NB4 (cell line): ENCODE data around the gene SUN5.

Experiments
- MAX ChIP-seq: IDR thresholded peaks from 2 replicates; pipeline ENCODE4 v1.6.1; 2011; ENCODE audit warnings: low read depth, low read length
- POLR2A ChIP-seq: IDR thresholded peaks from 2 replicates; pipeline ENCODE4 v1.6.1; 2011; ENCODE audit warnings: mild to moderate bottlenecking; ENCODE audit not compliant: insufficient read length; ENCODE audit errors: extremely low read depth
- TF ChIP-seq, protein P1 (sequence below): IDR thresholded peaks from one replicate; pipeline ENCODE4 v1.5.1; 2012; ENCODE audit warnings: low read depth, low read length

GRCh38 chr20:32975698-32976674, 28.2 kb downstream of the SUN5 start:
- TF ChIP-seq, protein P1, sequence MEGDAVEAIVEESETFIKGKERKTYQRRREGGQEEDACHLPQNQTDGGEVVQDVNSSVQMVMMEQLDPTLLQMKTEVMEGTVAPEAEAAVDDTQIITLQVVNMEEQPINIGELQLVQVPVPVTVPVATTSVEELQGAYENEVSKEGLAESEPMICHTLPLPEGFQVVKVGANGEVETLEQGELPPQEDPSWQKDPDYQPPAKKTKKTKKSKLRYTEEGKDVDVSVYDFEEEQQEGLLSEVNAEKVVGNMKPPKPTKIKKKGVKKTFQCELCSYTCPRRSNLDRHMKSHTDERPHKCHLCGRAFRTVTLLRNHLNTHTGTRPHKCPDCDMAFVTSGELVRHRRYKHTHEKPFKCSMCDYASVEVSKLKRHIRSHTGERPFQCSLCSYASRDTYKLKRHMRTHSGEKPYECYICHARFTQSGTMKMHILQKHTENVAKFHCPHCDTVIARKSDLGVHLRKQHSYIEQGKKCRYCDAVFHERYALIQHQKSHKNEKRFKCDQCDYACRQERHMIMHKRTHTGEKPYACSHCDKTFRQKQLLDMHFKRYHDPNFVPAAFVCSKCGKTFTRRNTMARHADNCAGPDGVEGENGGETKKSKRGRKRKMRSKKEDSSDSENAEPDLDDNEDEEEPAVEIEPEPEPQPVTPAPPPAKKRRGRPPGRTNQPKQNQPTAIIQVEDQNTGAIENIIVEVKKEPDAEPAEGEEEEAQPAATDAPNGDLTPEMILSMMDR: no peak
- TF ChIP-seq POLR2A (no peak), MAX (no peak)
